T-helper 1 cell (primary cell): ENCODE measurements around the gene MAGI2.
A peak's percentile ranks its signal among the peaks of the same experiment; 100 is the strongest.

Experiments used
- DNase-seq, 5 donors: peaks; one replicate each; pipeline ENCODE4 v3.0.0-alpha.2; 2012 to 2020

The MAGI2 gene

DNA sequence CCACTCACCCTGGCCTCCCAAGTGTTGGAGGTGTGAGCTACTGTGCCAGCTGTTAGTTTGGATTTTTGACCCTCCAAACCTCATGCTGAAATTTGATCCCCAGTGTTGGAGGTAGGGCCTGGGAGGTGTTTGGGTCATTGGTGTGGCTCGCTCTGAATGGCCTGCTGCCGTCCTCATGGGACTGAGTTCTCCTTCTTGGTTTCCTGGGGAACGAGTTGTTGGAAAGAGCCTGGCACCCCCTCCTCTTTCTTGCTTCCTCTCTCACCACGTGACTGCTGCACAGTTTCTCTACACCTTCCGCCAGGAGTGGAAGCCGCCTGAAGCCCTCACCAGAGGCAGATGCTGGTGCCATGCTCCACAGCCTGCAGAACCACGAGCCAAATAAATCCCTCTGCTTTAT, 1401.4 kb downstream of the MAGI2 start:
- no peak for DNase-seq

DNA sequence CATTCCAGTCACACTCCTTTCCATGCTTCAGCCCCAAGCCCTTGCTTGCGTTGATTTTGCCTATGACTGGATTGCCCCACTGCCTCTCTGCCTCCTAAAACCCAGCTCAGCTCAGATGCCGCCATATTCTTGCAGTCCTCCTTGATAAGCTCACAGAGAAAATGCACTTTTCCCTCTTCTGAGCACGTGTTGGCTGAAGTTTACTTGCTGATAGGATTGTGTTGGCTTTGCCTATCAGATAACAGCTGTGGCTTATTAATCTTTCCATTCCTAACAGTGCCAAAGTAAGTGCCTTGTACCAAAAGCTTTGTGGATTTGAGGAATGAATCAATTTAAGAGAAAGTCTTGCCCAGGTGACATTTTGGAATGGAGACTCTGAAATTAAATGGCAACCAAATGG, 1405.7 kb downstream of the MAGI2 start:
- no peak for DNase-seq

DNA sequence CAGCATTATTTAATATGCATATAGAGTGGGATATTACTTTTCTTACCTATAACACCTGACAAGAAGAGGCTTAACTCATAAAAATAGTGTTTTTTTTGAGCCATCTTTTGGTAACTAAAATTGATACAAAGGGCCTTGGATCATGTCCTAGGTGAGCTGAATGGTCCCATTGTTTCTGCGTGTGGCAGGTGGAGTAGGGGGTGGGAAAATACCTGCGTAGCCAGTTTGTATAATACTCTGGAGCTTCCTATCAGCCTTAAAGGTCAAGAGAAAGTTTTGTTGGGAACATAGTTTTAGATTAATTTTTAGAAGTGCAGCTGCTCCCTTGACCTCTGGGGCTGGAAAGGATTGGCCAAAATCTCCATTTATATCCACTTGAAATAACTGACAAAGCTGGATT, 1410.3 kb downstream of the MAGI2 start:
- DNase-seq = no peak

DNA sequence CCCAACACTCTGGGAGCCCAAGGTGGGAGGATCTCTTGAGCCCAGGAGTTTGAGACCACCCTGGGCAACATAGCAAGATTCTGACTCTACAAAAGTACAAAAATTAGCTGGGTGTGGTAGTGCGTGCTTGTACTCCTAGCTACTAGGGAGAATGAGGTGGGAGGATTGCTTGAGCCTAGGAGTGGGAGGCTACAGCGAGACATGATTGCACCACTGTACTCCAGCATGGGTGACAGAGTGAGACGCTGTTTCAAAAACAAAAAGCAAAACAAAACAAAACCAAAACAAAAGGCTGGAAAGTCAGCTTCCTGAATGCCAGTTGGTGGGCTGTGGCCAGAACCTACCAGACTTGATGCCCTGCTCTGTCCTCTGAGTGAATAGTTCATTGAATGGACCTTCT, 1412.0 kb downstream of the MAGI2 start:
- DNase-seq = no peak

DNA sequence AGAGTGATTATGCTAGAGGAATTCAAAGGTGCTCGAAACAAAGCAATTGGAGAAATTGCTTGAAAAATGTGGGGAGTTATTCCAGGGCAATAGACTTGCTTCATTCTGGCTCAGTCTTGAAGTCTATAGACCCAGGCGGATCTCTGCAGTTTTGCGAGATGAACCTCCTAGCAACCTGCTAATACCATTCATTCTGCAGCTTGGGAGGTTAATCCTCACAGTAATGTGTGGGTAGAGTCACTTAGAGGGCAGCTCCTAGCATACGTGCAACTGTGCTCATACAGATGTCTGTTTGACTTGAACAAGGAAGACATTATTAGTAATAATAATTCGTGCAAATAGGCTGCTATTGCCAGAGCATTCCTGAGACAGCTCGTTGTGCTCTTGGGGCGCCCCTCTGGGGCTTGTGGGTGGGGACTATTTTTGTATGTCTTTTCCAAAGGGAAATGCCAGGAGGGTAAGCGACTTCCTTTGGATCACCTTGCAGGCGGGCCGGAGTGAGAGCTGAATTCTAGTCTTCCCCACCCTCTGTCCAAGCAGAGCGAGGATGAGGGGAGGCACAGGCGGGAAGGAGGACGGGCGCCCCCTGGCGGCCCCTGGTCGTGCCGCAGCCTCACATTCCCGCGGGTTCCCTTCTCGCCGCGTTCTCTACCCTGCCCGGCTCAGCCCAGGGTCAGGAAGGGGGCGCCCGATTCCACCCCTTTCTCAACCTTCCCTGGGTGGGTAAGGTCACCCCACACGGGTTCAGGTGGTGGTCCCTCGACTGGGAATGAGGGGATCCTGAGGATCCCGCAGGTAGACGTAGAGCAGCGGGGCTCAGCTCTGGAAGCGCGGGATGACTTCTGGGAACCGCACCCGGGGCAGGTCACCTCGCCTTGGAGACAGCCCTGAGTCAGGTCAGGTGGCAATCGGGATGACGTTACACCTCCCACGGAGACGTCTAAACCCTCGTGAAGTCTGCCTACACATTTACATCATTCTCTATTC, 1413.4 kb downstream of the MAGI2 start:
- peak; percentile 6 to 40 (median 23) for DNase-seq

DNA sequence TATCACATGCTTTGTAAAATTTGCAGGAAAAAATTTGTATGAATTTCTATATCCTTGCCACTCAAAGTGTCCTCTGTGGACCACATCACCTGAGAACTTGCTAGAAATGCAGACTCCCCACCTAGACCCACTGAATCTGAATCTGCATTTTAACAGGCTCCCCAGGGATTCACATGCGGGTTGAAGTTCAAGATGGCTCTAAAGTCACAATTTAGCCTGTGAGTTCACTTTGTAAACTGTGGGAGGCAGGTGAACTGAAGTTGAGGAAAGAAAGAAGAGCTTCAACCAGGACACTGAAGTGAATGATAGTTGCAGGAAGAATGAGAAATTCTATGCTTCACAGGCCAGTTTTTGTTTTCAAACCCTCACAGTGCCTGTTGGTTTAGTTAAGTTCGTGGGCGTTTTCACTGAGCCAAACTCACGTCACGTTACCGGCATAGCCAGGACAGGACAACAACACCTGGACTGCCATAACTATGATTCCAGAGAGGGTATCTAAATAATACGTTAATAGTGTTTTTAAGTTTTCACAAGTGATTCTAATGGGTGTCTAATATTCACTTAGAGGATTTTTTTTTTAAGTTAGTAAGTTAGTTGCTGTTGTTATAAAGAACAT, 1414.9 kb downstream of the MAGI2 start:
- no peak for DNase-seq

DNA sequence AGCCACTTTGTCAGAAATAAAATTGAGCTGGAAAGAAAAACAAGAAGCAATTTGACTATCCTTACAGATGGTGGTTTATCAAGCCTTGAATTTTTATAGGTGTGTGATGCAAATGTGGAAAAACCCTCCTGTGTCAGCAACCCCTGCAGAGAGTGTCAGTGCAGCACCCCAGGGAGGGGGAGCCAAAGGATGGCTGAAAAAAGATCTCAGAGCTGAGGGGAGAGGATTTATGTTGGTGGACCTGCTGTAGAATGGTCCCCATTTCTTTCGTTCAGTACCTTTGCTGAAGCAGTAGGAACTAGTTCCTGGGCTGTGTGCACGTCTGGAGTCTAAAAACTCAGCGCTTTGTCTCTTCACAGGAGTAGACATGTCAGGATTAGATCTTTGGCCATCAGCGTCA, 1415.9 kb downstream of the MAGI2 start:
- no peak for DNase-seq

DNA sequence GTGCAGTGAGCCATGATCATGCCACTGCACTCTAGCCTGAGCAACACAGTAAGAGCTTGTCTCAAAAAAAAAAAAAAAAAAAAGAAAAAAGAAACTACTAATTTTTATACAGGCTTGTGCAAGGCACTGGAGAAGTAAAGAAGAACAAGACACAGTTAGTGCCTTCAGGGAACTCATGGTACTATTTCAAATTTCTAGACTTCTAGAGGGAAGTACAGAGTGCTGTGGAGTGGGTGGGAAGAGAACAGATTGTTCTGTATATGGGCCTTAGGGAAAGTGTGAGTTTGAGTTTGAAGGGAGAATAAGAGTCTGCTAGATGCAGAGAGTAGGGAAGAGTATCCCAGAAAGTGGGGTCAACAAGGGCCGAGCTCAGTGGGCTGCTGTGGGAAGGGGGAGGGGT, 1420.1 kb downstream of the MAGI2 start:
- no peak for DNase-seq

DNA sequence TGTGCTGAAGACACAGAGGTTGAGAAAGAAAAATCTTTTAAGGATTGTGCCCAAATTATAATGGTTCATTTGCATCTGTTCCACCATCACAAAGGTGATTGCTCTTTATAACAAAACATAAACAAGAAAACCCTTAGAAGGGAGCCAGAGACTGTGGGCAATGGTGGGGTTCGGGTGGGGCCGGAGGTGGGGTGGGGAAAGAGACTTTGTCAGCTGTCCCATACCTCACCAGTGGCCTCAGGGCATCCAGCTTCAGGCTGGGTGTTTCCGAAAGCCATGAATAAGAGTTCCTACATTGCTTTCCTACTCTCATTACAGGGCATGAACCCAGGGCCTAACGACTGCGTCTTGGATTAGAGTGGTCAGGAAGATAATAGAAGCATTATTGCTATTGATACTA, 1427.0 kb downstream of the MAGI2 start:
- DNase-seq = no peak

DNA sequence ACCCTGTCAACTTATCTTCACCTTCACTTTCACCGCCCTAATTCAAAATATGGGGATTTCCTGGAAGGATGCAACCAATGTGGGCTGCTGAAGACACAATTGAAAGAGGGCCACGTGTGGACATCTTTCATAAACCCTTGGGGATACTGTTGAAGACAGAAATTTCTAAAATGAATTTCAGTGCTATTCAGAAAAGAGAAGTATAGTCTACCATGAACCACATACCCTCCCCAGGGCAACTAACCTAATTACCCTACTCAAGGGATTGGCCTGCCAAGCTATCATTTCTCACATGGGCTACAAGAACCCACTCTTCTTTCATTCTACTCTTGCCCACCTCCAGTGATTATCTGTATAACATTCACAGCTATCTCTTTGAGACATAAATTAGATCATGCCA, 1428.9 kb downstream of the MAGI2 start:
- no peak for DNase-seq

DNA sequence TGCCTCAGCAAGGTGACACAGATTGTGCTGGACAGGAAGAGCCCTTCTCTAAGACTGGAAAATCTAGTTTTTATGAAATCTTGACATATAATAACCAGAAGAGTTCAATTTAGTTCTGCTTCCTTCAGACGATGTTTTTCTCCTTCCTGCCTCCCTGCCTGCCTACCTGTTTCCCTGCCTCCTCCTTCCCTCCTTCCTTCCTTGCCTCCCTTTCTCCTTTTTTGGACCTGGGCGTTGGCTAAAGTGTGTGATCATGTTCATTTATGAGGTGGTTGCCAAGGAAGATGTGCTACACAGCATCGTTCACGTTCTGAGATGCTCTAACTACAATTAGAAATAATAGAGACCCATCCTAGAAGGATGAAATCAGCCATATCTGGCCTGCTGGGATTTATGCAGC, 1430.3 kb downstream of the MAGI2 start:
- DNase-seq = no peak

DNA sequence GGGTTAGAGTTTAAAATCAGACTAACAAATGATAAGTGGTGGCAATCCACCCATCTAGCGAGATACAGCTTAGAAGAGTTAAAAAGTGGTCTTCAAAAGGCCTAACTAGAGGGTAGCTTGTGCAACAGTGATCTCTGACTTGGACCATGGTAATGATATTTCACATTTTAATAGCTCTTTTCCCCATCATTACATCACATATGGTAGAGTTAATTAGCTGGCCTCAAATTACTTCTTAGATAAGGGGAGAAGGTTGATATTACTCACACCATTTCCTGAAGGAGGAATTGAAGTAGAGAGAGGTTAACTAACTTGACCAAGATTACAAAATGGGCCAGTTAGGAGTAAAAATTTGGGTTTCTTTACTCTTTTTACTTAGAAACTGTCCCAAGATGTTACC, 1431.3 kb downstream of the MAGI2 start:
- DNase-seq = no peak

DNA sequence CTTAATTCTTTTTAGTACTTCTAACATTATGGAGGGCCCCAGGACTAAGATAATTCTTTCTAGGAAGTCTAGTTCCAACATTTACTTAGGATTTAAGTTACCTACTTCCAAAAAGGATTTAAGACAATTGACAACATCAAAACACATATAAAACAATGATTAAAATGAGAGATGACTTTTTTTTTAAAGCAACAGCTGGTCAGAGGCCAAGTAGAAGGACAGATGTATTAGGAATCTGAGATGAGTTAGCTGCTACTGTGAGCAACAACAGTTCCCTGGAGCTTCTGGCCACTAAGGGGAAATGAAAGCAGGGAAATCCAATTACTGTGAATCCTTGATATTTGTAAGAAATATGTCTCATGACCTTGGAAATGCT, 1432.6 kb downstream of the MAGI2 start:
- no peak for DNase-seq

DNA sequence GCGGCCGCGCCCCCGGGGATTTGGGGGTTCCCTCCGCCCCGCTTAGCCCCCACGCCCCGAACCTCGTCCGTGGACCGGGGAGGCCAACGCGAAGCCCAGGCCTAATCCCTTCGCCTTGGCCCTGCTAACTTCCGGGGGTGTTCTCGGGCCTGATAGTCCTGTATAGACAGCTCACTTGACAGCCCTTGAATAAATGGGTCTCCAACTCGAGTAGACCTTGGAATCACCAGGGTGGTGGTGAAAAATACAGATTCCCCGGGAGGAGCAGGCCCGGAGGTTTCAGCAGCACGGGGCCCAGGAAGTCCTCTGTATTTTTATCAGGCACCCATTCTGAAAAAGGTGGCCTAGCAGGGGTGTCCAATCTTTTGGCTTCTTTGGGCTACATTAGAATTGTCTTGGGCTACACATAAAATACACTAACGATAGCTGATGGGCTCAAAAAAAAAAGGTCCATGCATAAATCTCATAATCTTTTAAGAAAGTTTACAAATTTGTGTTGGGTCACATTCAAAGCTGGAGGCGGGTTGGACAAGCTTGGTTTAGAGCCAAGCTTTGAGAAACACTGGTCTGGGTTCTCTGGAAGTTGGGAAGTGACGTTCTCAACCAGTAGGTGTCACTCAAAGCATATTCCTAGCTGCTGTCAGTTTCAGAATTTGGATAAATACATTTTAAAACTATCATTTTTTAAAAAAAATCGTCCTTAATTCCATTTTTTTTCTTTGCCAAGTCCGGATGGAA, 1433.2 kb downstream of the MAGI2 start:
- DNase-seq = peak in 3 of 5 donors; percentile 6 to 48 (median 17)

DNA sequence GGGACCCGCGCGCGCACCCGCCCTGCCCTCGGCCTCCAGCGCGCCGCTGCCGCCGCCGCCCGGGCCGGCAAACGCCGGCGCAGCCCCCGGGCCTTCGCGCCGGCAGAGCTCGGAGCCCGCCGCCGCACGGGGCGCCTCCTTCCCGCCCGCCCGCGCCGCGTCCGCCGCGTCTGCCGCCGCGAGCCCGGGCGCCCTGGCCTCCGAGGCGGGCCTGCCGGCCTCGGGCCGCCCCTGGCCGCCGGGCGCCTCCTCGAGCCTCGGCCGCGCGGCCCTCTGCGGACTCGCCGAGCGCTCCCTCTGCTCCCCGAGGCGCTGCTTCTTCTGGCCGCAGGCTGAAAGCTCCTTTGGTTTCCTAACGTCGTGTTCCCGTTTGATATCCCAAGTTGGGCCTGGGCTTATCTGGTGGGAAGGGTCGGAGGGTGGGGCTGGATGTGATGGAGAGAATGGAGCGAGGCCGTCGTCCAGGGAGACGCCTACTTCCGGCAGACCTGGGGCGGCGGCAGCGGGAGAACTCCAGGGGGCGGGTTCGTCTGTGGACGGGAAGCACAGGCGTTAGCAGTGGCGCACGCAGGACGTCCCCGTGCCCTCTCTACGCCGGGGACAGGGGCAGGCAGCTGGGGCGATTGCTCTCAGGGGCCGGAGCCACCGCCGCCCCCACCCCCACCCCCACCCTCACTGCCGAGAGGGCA, 1433.9 kb downstream of the MAGI2 start:
- peak; percentile 16 to 58 (median 28) for DNase-seq

DNA sequence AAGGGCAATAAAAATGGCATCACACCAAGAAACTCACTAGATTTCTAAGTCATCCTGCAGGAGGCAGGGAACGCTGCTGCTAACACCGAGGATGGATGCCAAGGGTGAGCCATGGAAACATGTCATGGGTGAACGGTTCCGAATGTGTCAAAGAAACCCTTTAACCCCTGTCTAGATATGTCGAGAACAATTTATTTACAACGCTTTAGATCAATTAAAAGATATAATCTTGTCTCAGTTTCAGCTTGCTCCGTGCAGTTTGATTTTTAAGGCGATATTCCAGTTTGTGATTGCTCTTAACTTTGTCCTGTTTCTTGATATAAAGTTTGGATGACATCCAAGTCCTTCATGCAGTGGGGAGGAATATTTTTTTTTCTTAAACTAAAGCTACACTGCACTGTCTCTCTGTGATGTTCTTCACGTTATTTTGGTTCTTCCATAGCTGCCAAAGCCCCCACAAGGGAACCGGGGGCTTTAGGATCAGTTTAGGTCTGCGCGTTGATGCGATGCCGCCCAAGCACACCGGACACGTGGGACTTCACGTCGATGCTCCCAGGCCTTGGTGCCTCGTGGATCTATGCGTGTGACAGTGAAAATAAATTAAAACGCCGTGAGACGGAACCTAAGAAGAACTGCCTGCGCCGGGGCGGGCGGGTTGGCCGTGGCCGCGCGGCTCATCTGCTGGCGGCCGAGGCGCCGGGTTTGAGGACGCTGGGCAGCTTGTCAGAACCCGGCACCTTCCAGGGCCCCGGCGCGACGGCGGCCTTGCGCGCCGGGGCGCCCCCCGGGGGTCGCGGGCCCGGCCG, 1434.6 kb downstream of the MAGI2 start:
- DNase-seq = peak in 1 of 5 donors; percentile 9

DNA sequence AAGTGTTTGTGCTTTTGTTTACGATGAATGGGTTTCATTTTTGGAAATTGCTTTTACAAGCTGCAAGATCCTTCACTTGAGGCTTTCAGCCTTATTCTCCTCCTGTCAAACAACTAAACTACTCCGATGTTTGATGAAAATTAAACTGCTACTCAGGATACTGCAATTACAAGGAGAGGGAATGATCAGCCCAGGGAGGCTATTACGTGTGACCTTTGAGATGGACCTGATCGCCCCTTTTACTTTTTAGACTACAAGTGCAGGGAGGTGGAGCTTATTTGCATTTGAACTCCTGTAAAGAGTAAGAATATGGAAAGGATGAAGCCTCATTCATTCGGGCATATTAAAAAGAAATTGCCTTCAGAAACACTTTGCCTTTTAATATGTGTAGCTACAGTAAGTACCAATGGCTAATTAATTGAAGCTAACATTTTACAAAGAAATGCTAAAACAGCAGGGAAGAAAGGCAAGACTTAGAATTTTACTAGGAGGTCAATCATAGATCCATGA, 1435.8 kb downstream of the MAGI2 start:
- no peak for DNase-seq

DNA sequence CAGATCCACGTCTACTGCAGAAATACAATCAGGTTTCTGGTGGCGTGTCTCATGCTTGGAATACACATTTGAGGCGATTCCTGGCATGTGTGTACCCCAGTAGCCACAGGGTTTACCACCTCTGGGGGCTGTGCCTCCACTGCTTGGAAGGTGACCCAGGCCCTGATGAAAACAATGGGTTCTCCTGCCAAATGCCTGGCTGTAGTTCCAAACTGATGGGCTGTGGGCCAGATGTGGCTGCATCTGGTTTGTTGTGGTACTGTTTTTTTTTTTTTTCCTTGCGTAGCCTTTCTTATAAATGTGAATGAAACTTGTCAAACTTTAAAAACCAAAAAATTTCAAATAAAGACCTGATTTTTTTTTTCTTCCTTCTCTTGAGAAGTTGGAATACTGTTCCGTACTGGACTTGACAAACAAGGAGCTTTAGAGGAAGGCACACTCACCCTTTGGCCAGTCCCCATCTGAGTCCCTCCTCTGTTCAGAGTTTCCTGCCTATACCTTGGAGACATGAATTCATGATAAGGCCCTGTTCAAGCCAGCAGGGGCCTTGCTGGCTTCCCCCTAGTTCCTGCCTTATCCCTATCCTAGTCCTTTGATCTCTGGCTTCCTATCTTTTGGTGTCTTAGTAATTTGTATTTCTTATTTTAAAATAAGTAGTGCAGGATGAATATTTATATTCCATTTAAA, 1437.8 kb downstream of the MAGI2 start:
- DNase-seq = no peak

DNA sequence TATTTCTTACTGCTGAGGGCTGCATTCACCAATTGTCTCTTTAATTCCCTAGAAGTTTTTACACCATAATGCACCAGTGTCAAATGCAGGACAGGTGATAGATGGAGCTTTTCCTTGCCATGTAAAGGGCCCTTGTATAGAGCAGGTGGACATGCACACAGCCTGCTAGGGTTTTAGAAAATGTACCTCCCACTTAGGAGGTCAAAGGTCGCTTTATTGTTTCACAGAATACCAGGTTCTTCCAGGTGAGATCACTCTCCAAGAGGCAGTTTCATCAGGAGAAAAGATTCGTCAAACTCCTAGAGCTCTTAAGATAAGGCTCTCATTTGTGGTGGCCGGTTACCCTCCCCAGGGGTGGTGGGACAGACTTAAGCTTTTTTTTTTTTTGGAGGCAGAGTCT, 1439.1 kb downstream of the MAGI2 start:
- DNase-seq = no peak

DNA sequence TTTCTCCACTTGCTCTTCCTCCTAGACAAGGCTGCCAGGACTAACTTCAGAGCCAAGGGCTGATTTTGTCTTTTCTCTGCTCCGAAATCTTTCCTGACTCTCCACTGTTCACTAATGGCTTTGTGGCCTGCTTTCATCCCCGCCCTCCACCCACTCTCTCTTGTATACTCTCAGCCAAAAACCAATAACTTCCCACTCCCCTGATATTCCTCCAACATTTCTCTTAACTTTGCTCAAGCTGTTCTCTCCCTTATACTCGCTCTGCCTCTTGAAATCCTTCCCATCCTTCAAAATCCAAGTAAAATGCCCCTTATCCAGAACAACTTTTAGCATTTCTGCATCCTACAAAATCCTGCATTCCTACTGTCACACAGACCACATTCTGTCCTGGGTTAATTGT, 1440.1 kb downstream of the MAGI2 start:
- DNase-seq = no peak

DNA sequence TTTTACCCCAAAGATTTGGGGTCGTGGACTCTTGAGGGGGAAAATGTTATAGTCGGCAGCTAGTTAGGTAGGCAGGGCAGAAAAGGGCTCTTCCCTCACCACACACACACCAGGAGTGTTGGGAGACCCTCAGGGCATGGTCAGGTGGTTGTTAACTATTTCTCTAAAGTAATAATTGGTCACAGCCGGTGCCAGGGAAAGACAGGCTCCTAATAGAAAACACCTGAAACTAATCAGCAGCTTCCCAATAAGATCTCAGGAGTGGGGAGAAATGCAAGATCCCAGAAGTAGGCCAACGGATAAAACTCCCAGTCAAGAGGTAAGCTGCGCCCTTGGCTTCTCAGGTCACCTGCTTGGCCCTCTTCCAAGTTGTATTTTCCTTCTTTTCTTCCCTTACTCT, 1441.8 kb downstream of the MAGI2 start:
- no peak for DNase-seq
